Neural cell (in vitro differentiated cells): ENCODE data around the gene FAM174C. TPM values are rescaled to one million over a fixed set of nuclear protein-coding genes. Genes with fewer than 3 reads are reported as not detected.

Experiments
- H2AFZ ChIP-seq: fragments of 200-600, 300-800 bp; sonication (generic), shearing (Covaris generic); 2 replicates; pipeline ENCODE4 v1.6.0; 2014; ENCODE audit warnings: low read depth, mild to moderate bottlenecking, antibody characterized with exemption, low read length, moderate library complexity
- H3F3A ChIP-seq: fragments of 200-600 bp; shearing (Covaris generic); 2 replicates; pipeline ENCODE4 v1.6.1; 2016; ENCODE audit warnings: mild to moderate bottlenecking, moderate library complexity, mixed read lengths, antibody characterized with exemption, low read length; ENCODE audit not compliant: insufficient read depth, poor library complexity, severe bottlenecking
- H3K27ac ChIP-seq: fragments of 200-600, 300-800 bp; sonication (generic), shearing (Covaris generic); 2 replicates; pipeline ENCODE4 v1.5.1; 2014; ENCODE audit warnings: mild to moderate bottlenecking, low read length, moderate library complexity
- H3K27me3 ChIP-seq: fragments of 300-800, 200-600 bp; sonication (generic), shearing (Covaris generic); 2 replicates; pipeline ENCODE4 v1.6.0; 2014; ENCODE audit warnings: mild to moderate bottlenecking, low read depth, low read length, moderate library complexity; ENCODE audit not compliant: insufficient read depth
- H3K36me3 ChIP-seq: fragments of 300-800, 200-600 bp; sonication (generic), shearing (Covaris generic); 2 replicates; pipeline ENCODE4 v1.5.1; 2014; ENCODE audit warnings: mild to moderate bottlenecking, antibody characterized with exemption, low read length, moderate library complexity; ENCODE audit not compliant: insufficient read depth
- H3K4me2 ChIP-seq: fragments of 300-800, 200-600 bp; sonication (generic), shearing (Covaris generic); 2 replicates; pipeline ENCODE4 v1.6.0; 2014; ENCODE audit warnings: mild to moderate bottlenecking, low read length
- H3K4me3 ChIP-seq: fragments of 300-800, 200-600 bp; sonication (generic), shearing (Covaris generic); 2 replicates; pipeline ENCODE4 v1.5.1; 2014; ENCODE audit warnings: mild to moderate bottlenecking, low read length, moderate library complexity
- H3K79me2 ChIP-seq: fragments of 200-600 bp; shearing (Covaris generic); replicated peaks from 2 replicates; pipeline ENCODE4 v1.6.0; 2014; ENCODE audit warnings: mild to moderate bottlenecking, low read length, moderate library complexity; ENCODE audit not compliant: insufficient read depth
- H3K9ac ChIP-seq: fragments of 300-800, 200-600 bp; sonication (generic), shearing (Covaris generic); 2 replicates; pipeline ENCODE4 v1.6.1; 2016; ENCODE audit warnings: mild to moderate bottlenecking, low read length, mixed read lengths
- H3K9me2 ChIP-seq: fragments of 200-600 bp; shearing (Covaris generic); 2 replicates; pipeline ENCODE4 v1.6.1; 2016; ENCODE audit warnings: mild to moderate bottlenecking, low read length, mixed read lengths; ENCODE audit not compliant: insufficient read depth
- H3K9me3 ChIP-seq: fragments of 200-600, 300-800 bp; sonication (generic), shearing (Covaris generic); 2 replicates; pipeline ENCODE4 v1.6.1; 2016; ENCODE audit warnings: mild to moderate bottlenecking, mixed run types, low read length, moderate library complexity, mixed read lengths
- H4K20me1 ChIP-seq: fragments of 200-600 bp; shearing (Covaris generic); 2 replicates; pipeline ENCODE4 v1.6.1; 2016; ENCODE audit warnings: mild to moderate bottlenecking, mixed run types; ENCODE audit not compliant: insufficient read depth
- EP300 ChIP-seq: fragments of 450-650 bp; conservative IDR thresholded peaks from 2 replicates; pipeline ENCODE4 v1.6.1; 2014; ENCODE audit warnings: antibody characterized with exemption, mild to moderate bottlenecking, moderate library complexity; ENCODE audit not compliant: poor library complexity, severe bottlenecking
- EZH2 ChIP-seq: fragments of 200-600, 300-800 bp; shearing (Covaris generic), sonication (generic); IDR thresholded peaks from 2 replicates; pipeline ENCODE4 v1.6.1; 2014; ENCODE audit warnings: antibody characterized with exemption, low read length, borderline replicate concordance, mild to moderate bottlenecking; ENCODE audit not compliant: insufficient read depth, poor library complexity, severe bottlenecking
- MXI1 ChIP-seq: fragments of 450-650 bp; conservative IDR thresholded peaks from 2 replicates; pipeline ENCODE4 v1.6.1; 2014; ENCODE audit warnings: antibody characterized with exemption, mild to moderate bottlenecking; ENCODE audit not compliant: poor library complexity, severe bottlenecking
- POLR2AphosphoS5 ChIP-seq: IDR thresholded peaks from 2 replicates; pipeline ENCODE4 v1.6.1; 2012
- RAD21 ChIP-seq: fragments of 450-650 bp; conservative IDR thresholded peaks from 2 replicates; pipeline ENCODE4 v1.6.1; 2014; ENCODE audit warnings: antibody characterized with exemption, mild to moderate bottlenecking, moderate library complexity
- SMC3 ChIP-seq: fragments of 450-650 bp; conservative IDR thresholded peaks from 2 replicates; pipeline ENCODE4 v1.6.1; 2014; ENCODE audit warnings: antibody characterized with exemption, mild to moderate bottlenecking, moderate library complexity; ENCODE audit not compliant: poor library complexity
- TAF1 ChIP-seq: IDR thresholded peaks from 2 replicates; pipeline ENCODE4 v1.6.1; 2012; ENCODE audit warnings: low read depth
- polyA plus RNA-seq: library from polyadenylated mRNA; depleted of rRNA; stranded (reverse); fragments of >200 nt; gene quantifications from 2 replicates; pipeline ENCODE4 v1.2.3, GENCODE V29; 2014
- TF ChIP-seq, protein P1 (sequence below): fragments of 450-650 bp; IDR thresholded peaks from 2 replicates; pipeline ENCODE4 v1.5.1; 2014; ENCODE audit warnings: antibody characterized with exemption, mild to moderate bottlenecking, moderate library complexity; ENCODE audit not compliant: poor library complexity, severe bottlenecking
- TF ChIP-seq, protein P2 (sequence below): IDR thresholded peaks from 2 replicates; pipeline ENCODE4 v1.6.1; 2012; ENCODE audit warnings: borderline replicate concordance

FAM174C gene
- polyA plus RNA-seq, 1 donor from 2014 or later: 28.4 TPM

DNA sequence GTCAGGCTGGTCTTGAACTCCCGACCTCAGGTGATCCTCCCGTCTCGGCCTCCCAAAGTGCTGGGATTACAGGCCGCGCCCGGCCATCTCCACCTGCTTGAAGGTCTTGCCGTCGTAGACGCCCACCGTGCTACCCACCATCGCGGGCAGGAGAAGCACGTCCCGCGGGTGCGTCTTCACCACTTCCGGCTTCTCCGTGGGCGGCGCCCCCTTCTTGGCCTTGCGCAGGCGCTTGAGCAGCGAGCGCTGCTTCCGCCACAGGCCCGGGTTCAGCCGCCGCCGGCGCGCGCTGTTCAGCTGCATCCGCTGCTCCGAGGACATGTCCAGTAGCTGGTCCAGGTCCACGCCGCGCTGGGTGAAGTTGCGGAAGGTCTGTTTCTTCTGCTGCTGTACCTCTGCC, 32.0 kb downstream of the FAM174C start:
- Histone ChIP-seq H2AFZ (no peak overlapping the region), H3K9me3 (no peaks in the 10 kb centered on the region), H3K79me2 (no peaks in the 10 kb centered on the region), H3K4me3 (no peak overlapping the region), H3K9ac (no peak overlapping the region), H4K20me1 (no peaks in the 10 kb centered on the region), H3F3A (no peaks in the 10 kb centered on the region), H3K9me2 (no peaks in the 10 kb centered on the region), H3K36me3 (no peaks in the 10 kb centered on the region), H3K27me3 (no peaks in the 10 kb centered on the region), H3K27ac (no peak overlapping the region), H3K4me2 (no peak overlapping the region)
- no peak for TF ChIP-seq TAF1
- TF ChIP-seq EZH2: no peak
- TF ChIP-seq, protein P1, sequence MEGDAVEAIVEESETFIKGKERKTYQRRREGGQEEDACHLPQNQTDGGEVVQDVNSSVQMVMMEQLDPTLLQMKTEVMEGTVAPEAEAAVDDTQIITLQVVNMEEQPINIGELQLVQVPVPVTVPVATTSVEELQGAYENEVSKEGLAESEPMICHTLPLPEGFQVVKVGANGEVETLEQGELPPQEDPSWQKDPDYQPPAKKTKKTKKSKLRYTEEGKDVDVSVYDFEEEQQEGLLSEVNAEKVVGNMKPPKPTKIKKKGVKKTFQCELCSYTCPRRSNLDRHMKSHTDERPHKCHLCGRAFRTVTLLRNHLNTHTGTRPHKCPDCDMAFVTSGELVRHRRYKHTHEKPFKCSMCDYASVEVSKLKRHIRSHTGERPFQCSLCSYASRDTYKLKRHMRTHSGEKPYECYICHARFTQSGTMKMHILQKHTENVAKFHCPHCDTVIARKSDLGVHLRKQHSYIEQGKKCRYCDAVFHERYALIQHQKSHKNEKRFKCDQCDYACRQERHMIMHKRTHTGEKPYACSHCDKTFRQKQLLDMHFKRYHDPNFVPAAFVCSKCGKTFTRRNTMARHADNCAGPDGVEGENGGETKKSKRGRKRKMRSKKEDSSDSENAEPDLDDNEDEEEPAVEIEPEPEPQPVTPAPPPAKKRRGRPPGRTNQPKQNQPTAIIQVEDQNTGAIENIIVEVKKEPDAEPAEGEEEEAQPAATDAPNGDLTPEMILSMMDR: no peak
- no peak for TF ChIP-seq MXI1
- no peak for TF ChIP-seq POLR2AphosphoS5
- no peak for TF ChIP-seq RAD21
- TF ChIP-seq, protein P2, sequence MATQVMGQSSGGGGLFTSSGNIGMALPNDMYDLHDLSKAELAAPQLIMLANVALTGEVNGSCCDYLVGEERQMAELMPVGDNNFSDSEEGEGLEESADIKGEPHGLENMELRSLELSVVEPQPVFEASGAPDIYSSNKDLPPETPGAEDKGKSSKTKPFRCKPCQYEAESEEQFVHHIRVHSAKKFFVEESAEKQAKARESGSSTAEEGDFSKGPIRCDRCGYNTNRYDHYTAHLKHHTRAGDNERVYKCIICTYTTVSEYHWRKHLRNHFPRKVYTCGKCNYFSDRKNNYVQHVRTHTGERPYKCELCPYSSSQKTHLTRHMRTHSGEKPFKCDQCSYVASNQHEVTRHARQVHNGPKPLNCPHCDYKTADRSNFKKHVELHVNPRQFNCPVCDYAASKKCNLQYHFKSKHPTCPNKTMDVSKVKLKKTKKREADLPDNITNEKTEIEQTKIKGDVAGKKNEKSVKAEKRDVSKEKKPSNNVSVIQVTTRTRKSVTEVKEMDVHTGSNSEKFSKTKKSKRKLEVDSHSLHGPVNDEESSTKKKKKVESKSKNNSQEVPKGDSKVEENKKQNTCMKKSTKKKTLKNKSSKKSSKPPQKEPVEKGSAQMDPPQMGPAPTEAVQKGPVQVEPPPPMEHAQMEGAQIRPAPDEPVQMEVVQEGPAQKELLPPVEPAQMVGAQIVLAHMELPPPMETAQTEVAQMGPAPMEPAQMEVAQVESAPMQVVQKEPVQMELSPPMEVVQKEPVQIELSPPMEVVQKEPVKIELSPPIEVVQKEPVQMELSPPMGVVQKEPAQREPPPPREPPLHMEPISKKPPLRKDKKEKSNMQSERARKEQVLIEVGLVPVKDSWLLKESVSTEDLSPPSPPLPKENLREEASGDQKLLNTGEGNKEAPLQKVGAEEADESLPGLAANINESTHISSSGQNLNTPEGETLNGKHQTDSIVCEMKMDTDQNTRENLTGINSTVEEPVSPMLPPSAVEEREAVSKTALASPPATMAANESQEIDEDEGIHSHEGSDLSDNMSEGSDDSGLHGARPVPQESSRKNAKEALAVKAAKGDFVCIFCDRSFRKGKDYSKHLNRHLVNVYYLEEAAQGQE: no peak
- TF ChIP-seq SMC3: no peak

DNA sequence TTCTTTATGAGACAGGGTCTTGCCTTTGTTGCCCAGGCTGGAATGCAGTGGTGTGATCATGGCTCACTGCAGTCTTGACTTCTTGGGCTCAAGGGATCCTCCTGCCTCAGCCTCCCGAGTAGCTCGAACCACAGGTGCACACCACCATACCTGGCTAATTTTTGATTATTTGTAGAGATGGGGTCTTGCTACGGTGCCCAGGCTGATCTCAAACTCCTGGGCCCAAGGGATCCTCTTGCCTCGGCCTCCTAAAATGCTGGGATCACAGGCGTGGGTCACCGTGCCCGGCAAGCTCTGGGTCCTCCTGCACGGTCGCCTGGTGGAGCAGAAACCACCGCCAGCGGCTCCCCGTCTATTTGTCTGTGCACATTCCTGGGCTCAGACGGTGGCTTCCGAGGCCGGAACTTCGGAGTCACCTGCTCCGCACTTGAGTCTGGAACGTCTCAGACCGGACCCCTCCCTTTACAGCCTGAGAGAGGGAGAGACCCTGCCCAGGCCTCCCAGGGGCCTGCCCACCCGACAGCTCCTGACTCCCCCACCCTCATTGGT, 32.5 kb downstream of the FAM174C start:
- no peaks in the 10 kb centered on the region for H4K20me1 ChIP-seq
- TF ChIP-seq, protein P1: no peak
- TF ChIP-seq SMC3 (no peak), RAD21 (no peak), TAF1 (no peak), POLR2AphosphoS5 (no peak), EP300 (no peak), MXI1 (no peak), EZH2 (no peak)
- TF ChIP-seq, protein P2: no peak
- H3K79me2 ChIP-seq: no peaks in the 10 kb centered on the region
- H2AFZ ChIP-seq: no peak overlapping the region
- H3K4me2 ChIP-seq: no peak overlapping the region
- no peaks in the 10 kb centered on the region for H3K9me3 ChIP-seq
- no peak overlapping the region for H3K27ac ChIP-seq
- no peaks in the 10 kb centered on the region for H3F3A ChIP-seq
- no peak overlapping the region for H3K4me3 ChIP-seq
- H3K9me2 ChIP-seq: no peaks in the 10 kb centered on the region
- no peaks in the 10 kb centered on the region for H3K36me3 ChIP-seq
- H3K27me3 ChIP-seq: no peaks in the 10 kb centered on the region
- no peak overlapping the region for H3K9ac ChIP-seq
